ENCODE results near the gene TSPO2.
A peak's percentile ranks its signal among the peaks of the same experiment; 100 is the strongest.

TSPO2 gene

DNA sequence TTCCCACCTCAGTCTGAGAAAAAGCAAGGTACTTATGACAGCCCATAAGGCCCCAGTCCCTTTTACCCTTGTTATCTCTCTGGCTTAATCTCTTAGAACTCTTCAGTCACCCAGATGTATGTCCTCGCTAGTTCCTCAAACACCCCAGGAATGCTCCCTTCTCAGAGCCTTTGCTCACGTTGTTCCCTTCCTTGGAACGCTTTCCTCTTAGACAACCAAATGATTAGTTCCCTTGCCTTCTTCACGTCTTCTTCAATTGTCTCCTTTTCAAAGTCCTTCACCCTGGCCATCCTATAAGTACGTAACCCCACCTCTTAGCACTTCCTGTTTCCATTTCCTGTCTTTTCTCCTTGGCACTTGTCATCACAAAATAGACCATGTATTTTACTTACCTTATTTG lies 9.6 kb downstream of the TSPO2 start:
- peak; percentile 29 for DNase-seq

DNA sequence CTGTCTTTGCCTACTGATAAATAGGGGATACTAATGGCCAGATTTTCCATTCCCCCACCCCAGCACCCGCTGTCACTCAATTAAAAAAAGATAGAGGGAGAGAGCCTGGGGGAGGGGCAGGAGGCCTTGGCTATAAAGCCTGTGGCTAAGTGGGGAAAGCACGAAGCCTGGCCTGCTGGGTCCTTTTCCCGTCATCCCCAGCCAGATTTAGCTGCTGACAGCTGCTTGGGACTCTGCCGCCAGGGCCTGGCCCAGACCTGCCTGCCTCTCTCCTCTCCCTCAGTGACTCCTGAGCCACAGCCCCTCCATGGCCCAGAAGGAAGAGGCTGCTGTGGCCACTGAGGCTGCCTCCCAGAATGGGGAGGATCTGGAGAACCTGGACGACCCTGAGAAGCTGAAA lies 10.8 kb downstream of the TSPO2 start, which contains the start of gene APOBEC2:
Gene APOBEC2 (plus strand): TSS at position 162 of the 400 bp plus-strand sequence. CDS start 146 bp downstream, at position 308.
- no peak for DNase-seq

DNA sequence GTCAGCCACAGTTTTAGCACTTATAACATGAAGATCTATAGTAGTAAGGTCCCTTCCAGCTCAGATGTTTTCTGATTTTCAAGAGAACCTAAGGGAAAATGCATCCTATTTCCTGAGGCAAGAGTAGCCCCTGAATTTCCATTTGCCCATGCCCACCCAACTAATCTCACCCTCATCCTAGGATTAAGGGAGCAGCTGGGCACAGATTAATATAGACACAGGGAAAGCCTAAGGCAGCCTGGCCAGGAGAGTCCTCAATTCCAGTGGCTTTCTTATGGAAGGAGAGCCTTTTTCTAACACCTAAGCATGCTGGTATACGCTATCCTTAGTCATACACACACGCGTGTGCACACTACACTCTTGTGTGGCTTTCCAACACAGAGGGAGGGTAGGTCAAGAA lies 12.2 kb downstream of the TSPO2 start:
- no peak for DNase-seq

DNA sequence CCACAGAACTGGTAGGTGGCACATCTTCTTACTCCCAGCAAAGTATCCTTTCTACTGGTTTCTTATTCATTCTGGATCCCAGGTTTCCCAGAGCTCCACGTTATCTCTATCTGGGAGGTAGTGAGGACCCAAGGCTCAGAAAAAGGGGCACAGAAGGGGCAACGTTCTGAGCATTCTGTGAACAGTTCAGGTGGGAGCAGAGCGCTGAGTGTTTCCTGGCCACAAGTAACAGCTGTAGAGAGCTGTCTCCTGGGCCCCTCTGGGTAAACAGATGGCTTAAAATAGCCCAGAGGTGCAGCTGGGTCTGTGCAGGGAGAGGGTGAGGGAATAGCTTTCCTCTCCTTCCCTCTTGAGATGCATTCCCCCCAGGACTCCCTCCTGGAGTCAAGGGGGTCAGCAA lies 12.9 kb downstream of the TSPO2 start:
- no peak for DNase-seq

DNA sequence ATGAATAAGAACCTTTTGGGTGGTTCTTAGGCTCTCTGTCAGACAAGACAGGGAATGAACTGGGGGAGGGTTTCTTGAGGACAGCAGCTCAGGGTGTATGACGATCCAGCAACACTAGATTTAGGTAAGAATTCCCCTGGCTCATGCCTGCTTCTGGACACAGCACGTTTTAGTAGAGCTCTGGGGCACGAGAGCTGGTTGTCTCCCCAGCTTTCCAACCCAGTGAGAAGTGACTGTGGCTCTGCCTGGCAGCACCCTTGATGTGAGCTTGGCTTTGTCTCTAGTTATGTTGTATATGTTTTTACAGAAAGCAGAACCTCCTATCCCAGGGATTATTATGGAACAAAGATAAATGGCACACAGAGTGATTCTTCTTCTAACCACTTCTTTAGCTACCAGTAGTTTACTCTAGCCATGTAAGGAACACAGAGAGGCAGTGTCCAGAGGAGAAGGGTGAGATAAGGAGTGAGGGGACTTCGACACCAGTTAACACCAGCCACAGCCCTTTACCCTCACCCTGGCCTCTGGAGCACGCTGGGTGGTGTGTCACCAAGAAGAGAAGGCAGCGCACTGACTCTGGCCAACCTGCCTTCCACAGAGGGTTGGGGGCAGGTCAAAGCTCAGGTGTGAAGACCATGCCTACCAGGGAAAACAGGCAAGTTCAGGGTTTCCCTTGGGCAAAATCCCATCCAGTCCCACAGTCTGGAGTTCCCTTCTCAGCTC lies 14.7 kb downstream of the TSPO2 start:
- DNase-seq, result peak; percentile 52

DNA sequence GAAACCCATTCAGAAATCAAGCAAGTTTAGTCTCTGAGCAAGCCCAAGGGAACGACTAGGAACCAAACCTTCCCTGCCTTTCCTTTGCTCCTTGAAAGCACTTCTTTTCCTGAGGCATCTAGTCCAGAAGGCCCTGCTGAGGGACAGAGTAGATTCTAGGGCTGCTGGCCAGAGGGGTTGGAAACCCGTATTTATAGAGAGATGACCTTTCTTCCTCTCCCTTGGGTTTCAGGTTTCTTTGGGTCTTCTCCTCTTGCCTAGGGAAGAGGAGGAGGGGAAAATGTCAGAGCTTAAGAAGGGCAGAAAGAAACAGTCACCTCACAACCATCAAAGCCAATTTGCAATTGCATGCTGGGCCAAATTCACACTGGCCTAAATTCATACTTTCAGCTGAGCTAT lies 16.5 kb downstream of the TSPO2 start:
- DNase-seq, result no peak

DNA sequence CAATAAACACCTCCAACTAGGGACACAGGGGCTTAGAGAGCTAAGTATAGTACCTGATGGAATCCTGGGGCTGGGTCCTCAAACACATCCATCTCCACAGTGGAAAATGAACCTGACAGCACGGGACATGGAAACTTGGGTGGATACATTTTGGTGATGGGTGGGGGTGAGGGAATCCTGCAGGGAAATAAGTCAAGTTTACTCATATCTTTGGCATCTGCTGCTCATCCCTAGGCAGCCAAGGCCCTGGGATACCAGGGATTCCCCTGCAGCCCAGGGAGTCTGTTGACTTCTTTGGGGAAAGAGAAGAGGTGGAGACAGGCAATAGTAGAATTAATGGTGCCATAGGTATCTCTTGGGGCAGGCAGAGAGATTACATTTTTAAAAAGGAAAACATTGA lies 17.3 kb downstream of the TSPO2 start:
- no peak for DNase-seq

DNA sequence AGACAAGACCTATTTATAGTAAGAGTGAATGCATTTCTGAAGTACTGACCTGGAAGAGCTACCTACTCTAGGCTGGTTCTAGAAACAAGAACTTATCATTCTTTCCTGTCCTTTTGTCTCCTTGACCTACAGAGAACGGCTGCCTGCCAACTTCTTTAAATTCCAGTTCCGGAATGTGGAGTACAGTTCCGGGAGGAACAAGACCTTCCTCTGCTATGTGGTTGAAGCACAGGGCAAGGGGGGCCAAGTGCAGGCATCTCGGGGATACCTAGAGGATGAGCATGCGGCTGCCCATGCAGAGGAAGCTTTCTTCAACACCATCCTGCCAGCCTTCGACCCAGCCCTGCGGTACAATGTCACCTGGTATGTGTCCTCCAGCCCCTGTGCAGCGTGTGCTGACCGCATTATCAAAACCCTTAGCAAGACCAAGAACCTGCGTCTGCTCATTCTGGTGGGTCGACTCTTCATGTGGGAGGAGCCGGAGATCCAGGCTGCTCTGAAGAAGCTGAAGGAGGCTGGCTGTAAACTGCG lies 19.0 kb downstream of the TSPO2 start:
- DNase-seq, result no peak

DNA sequence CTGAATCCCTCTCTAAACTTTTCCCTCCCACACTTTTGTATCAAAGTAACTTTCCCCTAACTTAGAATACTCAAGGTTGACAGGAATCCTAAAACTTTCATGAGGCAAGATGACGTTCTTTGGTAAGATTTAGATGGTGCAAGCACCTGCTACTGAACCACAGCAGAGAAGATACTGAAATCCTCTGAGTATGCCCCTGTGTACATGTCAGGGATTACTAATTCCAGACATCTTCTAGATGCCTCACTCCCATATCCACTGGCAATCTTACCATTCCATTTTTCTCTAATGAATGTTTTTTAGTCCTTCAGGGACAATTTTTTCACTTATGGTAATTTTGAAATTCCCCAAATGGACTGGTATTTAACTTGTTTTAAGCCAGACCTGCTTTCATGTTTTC lies 19.8 kb downstream of the TSPO2 start:
- DNase-seq, result no peak

DNA sequence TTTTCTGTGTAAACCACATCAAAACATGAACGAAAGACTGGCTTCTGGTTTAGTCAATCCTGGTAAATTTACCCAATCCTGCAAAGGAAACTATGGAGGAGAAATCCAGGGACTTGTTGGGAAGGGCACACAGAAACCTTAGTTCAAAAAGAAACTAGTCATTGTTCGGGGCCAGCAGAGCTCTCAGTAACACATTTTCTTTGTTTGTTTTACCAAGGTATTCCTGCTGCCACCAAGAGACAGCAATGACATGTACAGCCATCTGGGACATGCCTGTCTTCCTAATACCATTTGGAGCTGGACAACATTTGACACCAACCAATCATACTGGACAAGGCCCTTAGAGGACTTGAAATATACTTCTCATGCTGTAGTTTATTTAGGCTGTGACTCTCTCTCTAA lies 21.6 kb downstream of the TSPO2 start:
- DNase-seq, result no peak

DNA sequence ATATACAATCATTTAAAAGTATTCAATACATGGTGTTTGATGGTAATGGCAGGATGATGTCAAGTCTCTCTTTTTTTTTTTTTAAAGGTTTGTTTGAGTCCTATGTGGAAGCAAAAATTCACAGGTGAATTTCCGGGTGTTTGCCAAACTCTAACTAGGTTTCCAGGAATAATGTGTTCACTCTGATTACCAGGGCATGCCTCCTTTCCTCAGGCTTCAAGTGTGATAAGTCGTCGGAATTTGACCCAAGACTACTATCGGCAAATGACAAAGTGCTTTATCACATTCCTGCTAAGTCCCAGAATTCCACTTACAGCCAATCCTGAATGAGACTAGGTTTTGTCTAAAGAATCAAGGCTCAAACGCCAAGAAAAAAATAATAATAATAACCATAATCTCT lies 22.6 kb downstream of the TSPO2 start:
- no peak for DNase-seq

DNA sequence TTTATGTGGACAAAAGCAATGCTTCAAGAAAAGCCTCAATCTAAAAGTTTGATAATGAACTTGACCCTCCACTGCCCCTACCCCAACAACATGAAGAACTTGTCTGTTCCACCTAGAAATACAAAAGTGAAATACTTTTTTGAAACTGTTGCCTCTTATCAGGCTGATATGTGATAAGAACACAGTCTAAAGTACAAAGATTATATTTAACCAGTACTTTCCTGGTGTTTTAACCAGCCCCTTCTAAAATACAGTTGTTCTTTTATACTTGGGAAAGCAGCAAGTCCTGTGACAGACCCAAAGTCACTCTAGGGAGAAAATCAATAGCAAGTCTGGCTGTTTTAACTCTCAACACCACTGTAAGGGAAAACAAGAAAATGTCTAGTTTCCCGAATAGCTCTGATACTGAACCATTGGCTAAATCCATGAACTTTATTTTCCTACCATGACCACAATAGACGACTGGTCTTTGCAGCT lies 23.3 kb downstream of the TSPO2 start:
- no peak for DNase-seq

DNA sequence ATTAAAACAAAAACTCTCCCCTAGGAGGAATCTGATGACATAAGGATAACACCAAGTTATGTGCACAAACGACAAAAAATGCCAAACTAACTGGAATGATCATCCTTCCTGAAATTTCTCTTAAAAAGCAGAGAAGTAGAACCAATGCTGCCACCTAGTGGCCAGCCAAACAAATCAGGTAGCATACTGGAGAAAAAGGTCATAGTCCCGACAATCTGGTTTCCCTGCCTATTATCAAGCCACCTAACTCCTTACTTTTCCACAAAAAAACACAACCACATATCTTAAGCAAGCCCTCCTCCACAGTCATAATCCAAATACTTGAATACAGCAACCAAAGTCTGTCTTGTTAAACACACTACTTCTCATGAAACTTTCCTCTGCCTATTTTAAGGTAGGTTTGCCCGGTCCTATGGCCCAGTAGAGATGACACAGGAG lies 24.6 kb downstream of the TSPO2 start:
- peak; percentile 86 for DNase-seq

DNA sequence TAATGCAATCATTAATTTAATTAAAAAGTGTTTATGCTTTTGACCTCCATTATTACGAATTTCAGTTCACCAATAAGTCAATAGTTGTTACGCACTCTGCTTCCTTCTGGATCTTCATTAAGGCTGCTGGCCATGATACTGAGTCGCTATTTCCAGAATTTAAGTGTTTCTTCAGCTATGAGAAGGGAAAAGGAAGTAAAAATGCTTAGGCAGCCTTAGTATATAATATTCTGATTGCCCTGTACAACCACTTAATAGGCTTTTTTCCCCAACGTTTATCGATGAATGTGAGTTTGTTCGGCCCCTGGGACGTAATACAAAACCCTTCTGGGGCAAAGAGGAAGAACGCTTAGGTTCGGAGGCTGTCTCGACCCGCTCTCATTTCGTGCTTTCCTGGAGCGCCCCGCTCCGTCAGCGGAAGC lies 29.2 kb downstream of the TSPO2 start:
- DNase-seq, result no peak

DNA sequence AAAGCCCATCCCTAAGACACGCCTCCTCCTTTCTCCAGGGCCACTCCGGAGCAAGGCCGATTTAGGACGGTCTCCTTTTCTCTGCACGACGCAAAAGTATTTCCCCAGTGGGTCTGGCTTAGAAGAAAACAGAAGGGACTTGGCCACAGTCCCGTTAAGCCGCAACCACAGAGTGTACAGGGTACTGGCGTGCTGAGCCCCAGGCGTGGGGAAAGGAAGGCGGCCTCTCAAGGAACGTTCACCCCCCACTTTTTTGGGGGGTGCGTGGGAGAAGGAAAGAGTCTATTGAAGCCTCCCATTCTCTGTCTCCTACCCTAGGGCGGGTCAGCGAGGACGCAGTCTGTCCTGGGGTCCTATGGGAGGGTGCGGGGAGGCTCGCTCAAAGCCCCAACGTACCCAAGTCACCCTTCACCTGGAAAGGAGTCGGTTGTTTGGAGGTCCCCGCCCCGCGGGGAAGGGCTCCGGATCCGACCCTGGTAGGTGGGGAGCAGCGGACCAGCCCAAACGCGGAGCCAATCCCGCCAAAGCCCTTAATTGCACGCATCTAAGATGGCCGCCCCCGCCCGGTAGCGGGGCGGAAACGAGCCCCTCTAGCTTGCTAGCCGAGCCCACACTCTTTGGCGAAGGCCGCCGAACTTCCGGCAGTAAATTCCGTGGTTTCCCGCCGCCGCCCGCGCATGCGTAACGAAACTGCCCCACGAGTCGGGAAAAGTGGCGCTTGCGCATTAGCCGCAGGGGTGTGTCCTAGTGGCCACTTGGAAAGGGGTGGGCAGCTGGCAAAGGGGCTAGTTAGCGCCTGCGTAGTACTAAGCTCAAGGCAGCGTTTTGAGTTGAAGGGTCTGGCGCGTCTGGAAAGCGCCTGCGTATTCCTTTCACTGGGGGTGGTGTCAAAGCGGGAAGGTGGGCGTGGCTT lies 29.9 kb downstream of the TSPO2 start, which contains the start of gene OARD1:
Gene OARD1 (minus strand): TSS at position 434 of the 913 bp plus-strand sequence. CDS start 722 bp downstream, outside the sequence.
- peak; percentile 100 for DNase-seq

DNA sequence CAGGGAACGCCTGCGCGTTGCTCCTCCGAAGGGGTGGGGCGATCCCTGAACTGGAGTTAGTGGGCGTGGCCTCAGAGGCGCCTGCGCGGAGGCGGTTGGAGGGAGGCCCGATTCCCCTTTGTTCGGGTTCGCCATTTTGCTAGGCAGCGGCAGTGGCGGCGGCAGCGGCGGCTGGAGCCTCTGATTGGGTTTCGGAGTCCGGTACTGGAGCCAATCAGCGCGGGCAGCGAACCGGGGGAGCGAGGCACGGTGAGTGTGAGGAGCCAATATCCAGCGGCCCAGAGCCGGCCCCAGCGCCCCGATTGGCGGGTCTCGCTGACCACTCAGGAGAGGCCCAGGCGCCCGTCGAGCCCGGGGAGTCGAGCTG lies 30.6 kb downstream of the TSPO2 start, which contains the start of gene NFYA:
Gene NFYA (plus strand): TSS at position 139 of the 367 bp plus-strand sequence. CDS start 6,116 bp downstream, outside the sequence.
- peak; percentile 100 for DNase-seq

DNA sequence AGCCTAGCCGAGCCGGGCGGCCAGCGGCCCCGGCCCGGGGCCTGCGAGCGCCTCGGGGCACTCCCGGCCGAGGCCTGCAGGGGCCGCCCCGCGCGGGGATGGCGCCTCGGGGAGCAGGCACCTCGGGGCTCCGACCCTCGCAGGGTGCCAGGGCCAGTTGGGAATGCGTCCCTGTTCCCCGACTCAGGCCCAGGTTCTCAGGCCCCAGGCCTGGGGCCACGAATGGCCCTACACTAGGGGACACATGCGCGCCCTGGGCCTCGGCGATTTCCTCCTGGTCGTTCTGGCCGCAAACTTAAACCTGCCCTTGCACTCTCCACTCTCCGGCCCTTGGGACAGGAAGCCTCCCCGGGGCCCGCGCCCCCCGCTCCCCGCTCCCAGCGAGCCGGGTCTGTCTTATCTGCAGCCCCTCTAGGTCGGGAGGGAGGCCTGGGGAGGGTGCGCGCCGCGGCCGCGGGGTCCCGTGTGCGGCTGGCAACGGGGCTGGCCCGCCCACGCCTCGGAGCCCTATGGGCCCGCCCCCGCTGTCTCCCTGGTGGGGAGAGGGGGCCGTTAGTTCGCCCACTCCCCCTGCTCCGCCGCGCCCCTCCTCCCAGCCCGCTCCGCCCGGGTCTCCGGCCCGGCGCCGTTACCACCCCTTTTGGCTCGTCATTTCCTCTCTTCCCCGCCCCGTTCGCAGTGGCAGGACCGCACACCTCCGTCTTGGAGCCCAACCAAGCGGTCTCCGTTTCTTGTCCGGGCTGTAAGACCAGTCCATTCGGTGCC lies 31.1 kb downstream of the TSPO2 start:
- DNase-seq, result peak; percentile 92

DNA sequence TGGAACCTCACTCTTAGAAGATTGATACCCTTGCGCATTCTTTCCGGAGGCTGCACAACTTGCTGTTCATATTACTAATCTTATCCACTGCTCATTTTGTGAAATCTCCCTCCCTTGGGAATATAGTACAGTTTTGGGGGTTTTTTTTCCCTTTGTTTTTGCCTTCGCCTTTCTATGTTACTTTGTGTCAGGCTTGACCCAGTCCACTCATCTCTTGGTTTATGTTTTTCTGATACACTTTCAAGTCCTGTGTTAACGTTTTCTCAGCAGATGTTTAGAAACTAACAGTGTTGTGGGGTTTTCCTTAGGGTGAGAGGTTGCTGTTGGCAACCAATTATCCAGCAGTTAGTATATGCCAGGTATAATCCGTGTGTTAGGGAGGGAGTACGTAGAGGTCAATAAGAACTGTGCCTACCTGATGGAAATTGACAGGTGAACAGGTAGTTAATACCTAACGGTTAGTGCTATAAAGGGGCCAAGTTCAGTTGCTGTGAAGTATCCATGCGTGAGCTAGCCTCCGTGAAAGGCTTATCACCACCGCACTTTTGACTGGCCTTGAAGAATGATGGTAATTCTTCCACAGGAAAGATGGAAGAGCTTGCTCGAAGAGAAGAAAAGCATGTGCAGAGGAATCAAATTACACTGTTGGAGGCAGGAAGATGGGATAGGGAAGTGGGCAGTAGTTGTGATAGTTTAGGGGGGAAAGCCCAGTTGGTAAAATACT lies 31.9 kb downstream of the TSPO2 start:
- DNase-seq, result peak; percentile 76

DNA sequence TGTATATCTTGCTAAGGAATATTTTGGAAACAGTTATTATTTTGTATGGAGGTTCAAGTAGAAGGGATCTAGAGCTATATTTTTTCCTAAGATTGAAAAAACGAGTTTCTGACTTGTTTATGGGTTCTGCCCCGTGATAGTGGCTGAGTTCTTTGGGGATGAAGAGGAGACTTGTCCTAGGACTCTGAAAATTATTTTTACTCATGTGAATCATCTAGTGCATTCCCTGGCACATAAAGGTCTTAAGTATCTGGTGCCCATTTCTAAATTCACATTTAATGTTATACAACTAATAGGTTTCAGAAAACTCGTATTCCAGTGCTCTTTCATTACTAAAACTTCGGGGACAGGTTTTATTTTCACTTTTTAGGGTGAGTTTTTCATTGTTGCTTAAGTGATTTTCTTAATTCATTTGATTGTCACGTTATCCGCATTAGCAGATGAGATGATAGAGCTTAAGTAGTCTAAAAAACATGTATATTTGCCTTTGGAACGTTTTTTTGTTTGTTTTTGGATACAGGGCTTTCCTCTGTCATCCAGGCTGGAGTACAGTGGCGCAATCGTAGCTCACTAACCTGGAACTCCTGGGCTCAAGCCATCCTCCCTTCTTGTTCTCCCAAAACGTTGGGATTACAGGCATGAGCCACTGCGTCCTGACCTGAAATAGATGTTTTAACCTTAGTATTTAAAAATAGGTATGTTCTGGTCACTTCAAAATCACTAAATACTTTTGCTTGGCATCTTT lies 32.6 kb downstream of the TSPO2 start:
- DNase-seq, result peak; percentile 71

DNA sequence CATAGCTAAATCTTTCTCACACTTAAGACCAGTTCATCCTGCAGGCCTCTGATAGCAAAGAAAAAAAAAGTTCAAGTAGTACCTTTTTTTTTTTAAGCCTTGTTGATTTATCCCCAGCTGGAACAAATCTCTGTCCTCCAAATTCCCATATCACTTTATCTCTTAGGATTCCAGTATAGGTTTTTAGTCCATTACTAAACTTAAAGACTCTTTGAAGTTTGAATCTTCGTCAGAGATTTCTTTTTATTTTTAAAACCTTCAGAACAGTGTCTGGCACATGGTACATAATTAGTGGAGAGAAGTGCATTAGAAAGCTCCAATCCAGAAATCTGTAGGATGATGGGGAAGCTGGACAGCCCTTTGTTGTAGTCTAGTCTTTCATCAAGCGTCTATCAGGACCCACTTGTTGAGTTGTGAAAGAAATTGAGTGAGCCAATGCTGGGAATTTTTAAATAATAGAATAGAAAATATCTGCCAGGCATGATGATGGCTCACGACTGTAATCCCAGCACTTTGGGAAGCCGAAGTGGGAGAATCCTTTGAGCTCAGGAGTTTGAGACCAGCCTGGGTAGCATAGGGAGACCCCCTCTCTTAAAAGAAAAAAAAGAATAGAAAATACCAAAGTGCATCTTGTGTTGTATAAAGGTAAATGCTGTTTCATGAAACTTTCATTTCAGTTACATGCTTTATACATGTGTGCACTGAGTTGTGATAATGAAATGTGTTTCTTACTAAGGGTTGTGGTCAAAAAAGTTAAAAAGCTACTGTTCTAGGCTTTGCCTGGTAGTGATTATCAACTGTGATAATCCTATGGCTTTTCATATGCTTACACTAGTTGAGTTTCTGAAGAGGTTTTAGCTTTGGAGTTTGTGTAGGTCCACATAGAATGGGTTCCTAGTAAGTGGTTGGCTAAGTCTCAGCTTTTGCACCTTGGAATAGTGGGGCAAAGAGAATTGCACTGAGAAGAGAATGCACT lies 33.7 kb downstream of the TSPO2 start:
- DNase-seq, result peak; percentile 42
